Measurements from ENCODE around the gene CAMSAP2. TPM values are rescaled to one million over a fixed set of nuclear protein-coding genes. Genes with fewer than 3 reads are reported as not detected.

CAMSAP2 gene
- total and polyA plus RNA-seq, 2 of the 4 experiments (the other 2 are of a cell fraction), result 8.3 to 29.4 TPM

DNA sequence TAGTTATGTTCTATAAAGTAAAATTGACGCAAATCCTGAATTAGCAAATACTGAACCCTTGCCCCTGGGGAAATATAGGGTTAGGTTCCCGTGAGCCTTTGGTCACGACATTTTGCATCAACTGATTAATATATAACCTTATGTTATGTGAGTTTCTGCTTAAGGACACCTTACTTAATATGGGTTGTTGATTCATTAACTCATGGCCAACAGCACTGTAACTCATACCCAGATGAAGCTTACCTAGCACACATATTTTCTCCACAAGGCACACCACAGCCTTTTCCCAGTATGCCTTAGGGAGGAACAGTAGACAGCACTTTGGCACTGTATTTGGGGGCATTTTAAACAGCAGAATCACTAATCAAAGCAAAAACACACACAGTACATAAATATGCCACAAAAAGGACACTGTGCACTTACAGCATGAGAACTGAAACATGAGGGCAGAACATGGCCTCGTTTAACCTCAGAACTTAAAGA, 171.1 kb downstream of the CAMSAP2 start:
- H2BK5ac ChIP-seq (ENCODE audit: low read depth, low read length, poor library complexity, severe bottlenecking), result no peak overlapping the region
- H3K4ac ChIP-seq (ENCODE audit: low read depth, low read length), result no peak overlapping the region
- H2AK5ac ChIP-seq (ENCODE audit: low read depth, low read length), result no peak overlapping the region
- H3K27me3 ChIP-seq (ENCODE audit: control insufficient read depth, insufficient read depth, low read length), result peaks cover 25% of the 10 kb centered on the region
- no peak overlapping the region for H2BK120ac ChIP-seq (ENCODE audit: low read depth, low read length)
- DNase-seq (no peak), ATAC-seq (ENCODE audit: low read depth) (no peak)
- H3K14ac ChIP-seq (replicated peaks; ENCODE audit: low read depth, low read length), result no peak overlapping the region
- H2BK15ac ChIP-seq (ENCODE audit: low read depth, low read length), result no peak overlapping the region
- no peak overlapping the region for H3K4me2 ChIP-seq (ENCODE audit: low read depth, low read length)
- no peak overlapping the region for H4K91ac ChIP-seq (ENCODE audit: insufficient read depth, low read depth, low read length)
- no peaks in the 10 kb centered on the region for H3K4me1 ChIP-seq (ENCODE audit: control insufficient read depth, insufficient read depth, low read length)
- CTCF ChIA-PET, result no interaction called here
- no peak overlapping the region for H3K9ac ChIP-seq (ENCODE audit: low read depth, low read length)
- intact Hi-C loops (cut with micrococcal nuclease), result no loop called here
- no peaks in the 10 kb centered on the region for H3K79me1 ChIP-seq (ENCODE audit: low read depth in 1 of 2, low read length in 2 of 2)
- no peaks in the 10 kb centered on the region for H3K36me3 ChIP-seq (ENCODE audit: control insufficient read depth, insufficient read depth, low read length)
- H4K8ac ChIP-seq (ENCODE audit: low read depth in 2 of 2, low read length in 2 of 2), result no peak overlapping the region
- POLR2A ChIA-PET (ENCODE audit: unreplicated experiment), result no interaction called here
- in situ Hi-C loops (cut with MboI; ENCODE audit: low sequenced_read_pairs), result no loop called here
- no peaks in the 10 kb centered on the region for H3K9me1 ChIP-seq (ENCODE audit: insufficient read depth, low read length)
- no peak overlapping the region for H3K4me3 ChIP-seq (ENCODE audit: insufficient read depth, low read depth, low read length)
- no CpG with 5 or more reads among the region's 4 CpGs for WGBS, 2 experiments (ENCODE audit: extremely low coverage in 2 of 2, insufficient read length in 1 of 2)
- H4K5ac ChIP-seq (ENCODE audit: low read depth, low read length), result no peak overlapping the region
- dilution Hi-C loops (cut with HindIII; ENCODE audit: low sequenced_read_pairs, unreplicated experiment), result no loop called here
- H2AFZ ChIP-seq (replicated peaks; ENCODE audit: low read length, poor library complexity), result no peak overlapping the region
- no peak overlapping the region for H3K56ac ChIP-seq (ENCODE audit: extremely low read depth, insufficient read depth, low read length)
- no peak overlapping the region for H2AK9ac ChIP-seq (replicated peaks; ENCODE audit: low read depth, low read length, poor library complexity)
- BruUV-seq (replicated peaks), result no TSS peak
- no peak overlapping the region for H2BK20ac ChIP-seq (ENCODE audit: low read depth, low read length)
- no peak overlapping the region for H3K23ac ChIP-seq (ENCODE audit: low read depth, low read length)
- no peaks in the 10 kb centered on the region for H3K9me3 ChIP-seq (ENCODE audit: control insufficient read depth, insufficient read depth, low read length)
- no peak overlapping the region for H3K18ac ChIP-seq (ENCODE audit: low read depth, low read length)
- H4K20me1 ChIP-seq (ENCODE audit: insufficient read depth, low read length), result no peaks in the 10 kb centered on the region
- no peak overlapping the region for H3K27ac ChIP-seq (ENCODE audit: insufficient read depth, low read length)
- TF ChIP-seq RAD21 (IDR thresholded peaks at IDR 0.05; ENCODE audit: low read length) (no peak), MAZ (IDR thresholded peaks at IDR 0.05; ENCODE audit: borderline replicate concordance, low read depth, low read length) (no peak), CHD1 (IDR thresholded peaks at IDR 0.05; ENCODE audit: low read depth, low read length) (no peak), FOS (IDR thresholded peaks at IDR 0.05; ENCODE audit: low read depth, low read length) (no peak), SMC3 (IDR thresholded peaks at IDR 0.05; ENCODE audit: low read depth, low read length) (no peak)

Other genes with a start within 250 kb of the CAMSAP2 start
- 4.7 and 10.8 TPM in 2 replicates for gene KIF14, start 118.1 kb upstream of the CAMSAP2 start, total RNA-seq (2012; rRNA removed)
- gene KIF14, start 118.1 kb upstream of the CAMSAP2 start, polyA plus RNA-seq (2012; rRNA removed), result 1.9 and 2.3 TPM in 2 replicates
- gene DDX59, start 69.0 kb upstream of the CAMSAP2 start, total RNA-seq (2012; rRNA removed), result 9.1 and 11.1 TPM in 2 replicates
- 6.8 and 8.6 TPM in 2 replicates for gene DDX59, start 69.0 kb upstream of the CAMSAP2 start, polyA plus RNA-seq (2012; rRNA removed)
- not detected in 2 replicates for gene GPR25, start 134.1 kb downstream of the CAMSAP2 start, total RNA-seq (2012; rRNA removed)
- not detected in 2 replicates for gene GPR25, start 134.1 kb downstream of the CAMSAP2 start, polyA plus RNA-seq (2012; rRNA removed)
- under 0.01 TPM in 1 of 2 replicates, not detected in the other for gene INAVA, start 156.0 kb downstream of the CAMSAP2 start, total RNA-seq (2012; rRNA removed)
- 0.07 and 0.13 TPM in 2 replicates for gene INAVA, start 156.0 kb downstream of the CAMSAP2 start, polyA plus RNA-seq (2012; rRNA removed)

Measured in IMR-90 (cell line).